Ovary (tissue), 3 donors: ENCODE results near the gene NUDT22.

Source experiments
- EP300 ChIP-seq: sonication (generic); formaldehyde crosslinking; IDR thresholded peaks from one replicate; pipeline ENCODE4 v1.6.1; 2017; ENCODE audit warnings: antibody characterized with exemption
- POLR2A ChIP-seq: fragments of 450-650 bp; IDR thresholded peaks from one replicate; pipeline ENCODE4 v1.6.1; 2017; ENCODE audit warnings: antibody characterized with exemption, mild to moderate bottlenecking, moderate library complexity
- TF ChIP-seq, protein P1 (sequence below), 3 donors: fragments of 450-650 bp in 2 of 3; fragments of 200-600 bp in 1 of 3; IDR thresholded peaks; one replicate each; pipeline versions ENCODE4 v1.5.1 to v1.8.0; 2016 to 2022; ENCODE audit warnings: antibody characterized with exemption in 3 of 3, mild to moderate bottlenecking in 1 of 3
- donor health status: DM: no; HTN: no; CAD: no.

DNA sequence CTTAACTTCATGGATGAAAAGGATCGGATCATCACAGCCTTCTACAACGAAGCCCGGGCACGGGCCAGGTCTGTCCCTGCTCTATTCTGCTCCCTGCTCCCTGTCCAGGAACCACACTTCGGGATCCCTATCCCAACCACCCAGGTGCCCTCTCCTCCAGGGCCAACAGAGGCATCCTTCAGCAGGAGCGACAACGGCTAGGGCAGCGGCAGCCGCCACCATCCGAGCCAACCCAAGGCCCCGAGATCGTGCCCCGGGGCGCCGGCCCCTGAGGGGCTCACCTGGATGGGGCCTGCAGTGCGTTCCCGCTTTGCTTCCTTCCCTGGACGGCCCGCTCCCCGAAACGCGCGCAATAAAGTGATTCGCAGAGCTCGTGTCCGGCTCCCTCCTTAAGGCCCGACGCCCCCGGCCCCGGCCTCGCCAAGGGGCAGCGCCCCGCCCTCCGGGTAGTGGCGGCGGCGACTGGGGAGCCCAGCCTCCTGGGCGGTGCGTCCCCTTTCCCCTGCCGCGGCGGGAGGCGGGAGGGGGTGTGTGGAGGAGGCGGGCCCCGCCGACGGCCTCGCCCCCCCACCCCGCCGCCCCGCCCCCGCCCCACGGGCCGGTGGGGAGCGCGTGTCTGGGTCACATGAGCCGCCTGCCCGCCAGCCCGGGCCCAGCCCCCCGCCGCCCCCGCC is 8.0 kb downstream of the NUDT22 start, which contains the start of gene VEGFB:
- TF ChIP-seq, protein P1, sequence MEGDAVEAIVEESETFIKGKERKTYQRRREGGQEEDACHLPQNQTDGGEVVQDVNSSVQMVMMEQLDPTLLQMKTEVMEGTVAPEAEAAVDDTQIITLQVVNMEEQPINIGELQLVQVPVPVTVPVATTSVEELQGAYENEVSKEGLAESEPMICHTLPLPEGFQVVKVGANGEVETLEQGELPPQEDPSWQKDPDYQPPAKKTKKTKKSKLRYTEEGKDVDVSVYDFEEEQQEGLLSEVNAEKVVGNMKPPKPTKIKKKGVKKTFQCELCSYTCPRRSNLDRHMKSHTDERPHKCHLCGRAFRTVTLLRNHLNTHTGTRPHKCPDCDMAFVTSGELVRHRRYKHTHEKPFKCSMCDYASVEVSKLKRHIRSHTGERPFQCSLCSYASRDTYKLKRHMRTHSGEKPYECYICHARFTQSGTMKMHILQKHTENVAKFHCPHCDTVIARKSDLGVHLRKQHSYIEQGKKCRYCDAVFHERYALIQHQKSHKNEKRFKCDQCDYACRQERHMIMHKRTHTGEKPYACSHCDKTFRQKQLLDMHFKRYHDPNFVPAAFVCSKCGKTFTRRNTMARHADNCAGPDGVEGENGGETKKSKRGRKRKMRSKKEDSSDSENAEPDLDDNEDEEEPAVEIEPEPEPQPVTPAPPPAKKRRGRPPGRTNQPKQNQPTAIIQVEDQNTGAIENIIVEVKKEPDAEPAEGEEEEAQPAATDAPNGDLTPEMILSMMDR (IDR thresholded peaks at IDR 0.05): no peak
- no peak for TF ChIP-seq EP300
- TF ChIP-seq POLR2A: peak; percentile 39
